ENCODE measurements around the gene SRC.

The SRC gene

GRCh38 chr20:37413379-37413778, 67.4 kb downstream of the SRC start:
- no peak for DNase-seq (ENCODE audit: low spot score)

GRCh38 chr20:37414224-37415035, 68.5 kb downstream of the SRC start:
- no peak for DNase-seq (ENCODE audit: low spot score)

GRCh38 chr20:37415118-37416085, 69.5 kb downstream of the SRC start:
- DNase-seq (ENCODE audit: low spot score) = no peak

GRCh38 chr20:37416100-37416847, 70.3 kb downstream of the SRC start:
- no peak for DNase-seq (ENCODE audit: low spot score)

GRCh38 chr20:37416848-37417616, 71.1 kb downstream of the SRC start:
- no peak for DNase-seq (ENCODE audit: low spot score)

GRCh38 chr20:37417617-37418467, 71.9 kb downstream of the SRC start:
- no peak for DNase-seq (ENCODE audit: low spot score)

- DNase-seq (ENCODE audit: low spot score) = no peak
These were observed 72.7 kb downstream of the SRC start for GRCh38 chr20:37418591-37419109.

- DNase-seq (ENCODE audit: low spot score) = no peak
These were observed 73.4 kb downstream of the SRC start for GRCh38 chr20:37419307-37419706.

GRCh38 chr20:37419774-37420542, 74.0 kb downstream of the SRC start:
- DNase-seq (ENCODE audit: low spot score) = no peak

- no peak for DNase-seq (ENCODE audit: low spot score)
These were observed 74.7 kb downstream of the SRC start for GRCh38 chr20:37420610-37421009.

GRCh38 chr20:37421060-37421905, 75.3 kb downstream of the SRC start:
- DNase-seq (ENCODE audit: low spot score) = no peak

- no peak for DNase-seq (ENCODE audit: low spot score)
These were observed 76.0 kb downstream of the SRC start for GRCh38 chr20:37421988-37422387.

GRCh38 chr20:37422791-37423286, 76.9 kb downstream of the SRC start:
- DNase-seq (ENCODE audit: low spot score) = no peak

- DNase-seq (ENCODE audit: low spot score) = no peak
These were observed 77.6 kb downstream of the SRC start for GRCh38 chr20:37423545-37423944.

- no peak for DNase-seq (ENCODE audit: low spot score)
These were observed 78.3 kb downstream of the SRC start for GRCh38 chr20:37424062-37424851.

- DNase-seq (ENCODE audit: low spot score) = no peak
These were observed 79.2 kb downstream of the SRC start for GRCh38 chr20:37425103-37425625.

GRCh38 chr20:37426106-37426505, 80.2 kb downstream of the SRC start:
- no peak for DNase-seq (ENCODE audit: low spot score)

Data from AG08396 (cell line).